Measurements from ENCODE around the gene TEAD1. TPM values are rescaled to one million over a fixed set of nuclear protein-coding genes. Genes with fewer than 3 reads are reported as not detected.

Gene TEAD1
- total RNA-seq, 6 experiments from 2014 or later = 28.3 to 41.5 (median 32.2) TPM

GRCh38 chr11:12628314-12628713 lies 45.9 kb upstream of the TEAD1 start:
- intact Hi-C loops (cut with DNase I) = no loop called here
- no peaks in the 10 kb centered on the region for H3K36me3 ChIP-seq
- H3K27ac ChIP-seq = no peak overlapping the region
- WGBS (ENCODE audit: insufficient coverage, low coverage, low lambda C conversion rate, missing lambda C conversion rate) = 62% methylated on average over 4 of the region's 4 CpGs
- H3K9me3 ChIP-seq = peaks cover 0 to 20% (median 0%) of the 10 kb centered on the region in 4 donors
- ATAC-seq (peak in 3 of 4 donors; percentile 37 to 55 (median 47)), DNase-seq (no peak)
- H3K4me3 ChIP-seq = no peak overlapping the region
- H3K4me1 ChIP-seq = no peaks in the 10 kb centered on the region
- no peaks in the 10 kb centered on the region for H3K27me3 ChIP-seq
- no peak for TF ChIP-seq POLR2A (IDR thresholded peaks at IDR 0.05)
- TF ChIP-seq, protein P1, sequence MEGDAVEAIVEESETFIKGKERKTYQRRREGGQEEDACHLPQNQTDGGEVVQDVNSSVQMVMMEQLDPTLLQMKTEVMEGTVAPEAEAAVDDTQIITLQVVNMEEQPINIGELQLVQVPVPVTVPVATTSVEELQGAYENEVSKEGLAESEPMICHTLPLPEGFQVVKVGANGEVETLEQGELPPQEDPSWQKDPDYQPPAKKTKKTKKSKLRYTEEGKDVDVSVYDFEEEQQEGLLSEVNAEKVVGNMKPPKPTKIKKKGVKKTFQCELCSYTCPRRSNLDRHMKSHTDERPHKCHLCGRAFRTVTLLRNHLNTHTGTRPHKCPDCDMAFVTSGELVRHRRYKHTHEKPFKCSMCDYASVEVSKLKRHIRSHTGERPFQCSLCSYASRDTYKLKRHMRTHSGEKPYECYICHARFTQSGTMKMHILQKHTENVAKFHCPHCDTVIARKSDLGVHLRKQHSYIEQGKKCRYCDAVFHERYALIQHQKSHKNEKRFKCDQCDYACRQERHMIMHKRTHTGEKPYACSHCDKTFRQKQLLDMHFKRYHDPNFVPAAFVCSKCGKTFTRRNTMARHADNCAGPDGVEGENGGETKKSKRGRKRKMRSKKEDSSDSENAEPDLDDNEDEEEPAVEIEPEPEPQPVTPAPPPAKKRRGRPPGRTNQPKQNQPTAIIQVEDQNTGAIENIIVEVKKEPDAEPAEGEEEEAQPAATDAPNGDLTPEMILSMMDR (IDR thresholded peaks at IDR 0.05) = no peak

DNA sequence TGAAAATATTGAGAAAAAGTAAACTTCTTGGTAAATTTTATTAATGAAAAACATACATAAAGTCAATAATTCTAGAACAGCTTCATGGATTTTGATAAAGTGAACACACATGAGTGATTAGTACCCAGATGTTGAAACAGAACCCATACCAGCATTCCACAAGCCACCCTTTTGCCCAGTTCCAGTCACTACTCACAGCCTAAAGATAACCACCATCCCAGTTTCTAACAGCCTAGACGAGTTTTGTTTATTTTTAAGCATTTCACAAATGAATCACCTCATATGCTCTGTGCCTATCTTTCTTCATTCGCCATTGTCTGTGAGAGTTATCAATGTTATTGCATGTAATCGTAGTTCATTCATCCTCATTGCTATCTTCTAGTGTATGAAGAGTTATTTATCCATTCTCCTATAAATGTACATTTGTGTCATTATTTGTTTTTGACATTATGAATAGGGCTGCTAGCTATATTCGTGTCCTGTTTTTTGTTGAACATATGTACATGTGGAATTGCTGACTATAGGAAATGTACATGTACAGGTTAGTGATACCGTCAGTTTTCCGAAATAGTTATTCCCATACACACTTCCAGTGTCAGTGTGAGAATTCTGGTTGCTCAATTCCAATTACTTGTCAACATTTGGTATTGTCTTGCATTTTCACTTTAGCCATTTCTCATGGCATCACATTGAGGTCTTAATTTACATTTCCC lies 44.5 kb upstream of the TEAD1 start:
- no peaks in the 10 kb centered on the region for H3K4me1 ChIP-seq
- ATAC-seq (no peak), DNase-seq (no peak)
- intact Hi-C loops (cut with DNase I) = no loop called here
- no peak overlapping the region for H3K27ac ChIP-seq
- H3K9me3 ChIP-seq = peaks cover 0 to 5% (median 0%) of the 10 kb centered on the region in 4 donors
- 63% methylated on average over 6 of the region's 6 CpGs for WGBS (ENCODE audit: insufficient coverage, low coverage, low lambda C conversion rate, missing lambda C conversion rate)
- H3K4me3 ChIP-seq = no peak overlapping the region
- no peaks in the 10 kb centered on the region for H3K36me3 ChIP-seq
- no peak for TF ChIP-seq POLR2A (IDR thresholded peaks at IDR 0.05)
- TF ChIP-seq, protein P1 (IDR thresholded peaks at IDR 0.05) = no peak
- H3K27me3 ChIP-seq = no peaks in the 10 kb centered on the region

DNA sequence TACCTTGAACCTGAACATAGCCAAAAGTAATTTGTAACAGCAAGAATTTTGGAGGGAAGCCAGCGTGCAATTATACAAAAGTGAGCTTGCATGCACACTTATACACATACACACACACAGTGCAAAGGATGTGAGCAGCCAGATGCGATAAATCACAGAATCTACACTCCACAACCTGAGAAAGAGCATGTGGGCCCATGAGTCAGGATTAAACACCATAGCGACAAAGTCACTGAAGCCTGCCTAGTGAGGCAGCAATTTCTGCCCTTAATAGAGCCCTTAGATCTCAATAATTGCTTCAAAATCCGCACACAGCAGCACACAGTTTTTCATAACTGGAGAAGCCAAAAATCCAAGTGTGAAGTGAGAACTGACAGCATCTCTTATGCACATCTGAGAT lies 42.6 kb upstream of the TEAD1 start:
- intact Hi-C loops (cut with DNase I) = no loop called here
- ATAC-seq = no peak

GRCh38 chr11:12634329-12634728 lies 39.9 kb upstream of the TEAD1 start:
- H3K4me1 ChIP-seq = no peaks in the 10 kb centered on the region
- H3K4me3 ChIP-seq = no peak overlapping the region
- DNase-seq (no peak), ATAC-seq (no peak)
- H3K27me3 ChIP-seq = no peaks in the 10 kb centered on the region
- H3K36me3 ChIP-seq = no peaks in the 10 kb centered on the region
- no peak for TF ChIP-seq POLR2A (IDR thresholded peaks at IDR 0.05)
- TF ChIP-seq, protein P1 (IDR thresholded peaks at IDR 0.05) = no peak
- WGBS (ENCODE audit: insufficient coverage, low coverage, low lambda C conversion rate, missing lambda C conversion rate) = 100% methylated on average over 1 of the region's 1 CpG
- intact Hi-C loops (cut with DNase I) = no loop called here
- H3K27ac ChIP-seq = no peak overlapping the region
- no peaks in the 10 kb centered on the region for H3K9me3 ChIP-seq

More for the DNA sequence above, 42.6 kb upstream of the TEAD1 start:
- DNase-seq = no peak
- H3K36me3 ChIP-seq = no peaks in the 10 kb centered on the region
- no peaks in the 10 kb centered on the region for H3K27me3 ChIP-seq
- H3K9me3 ChIP-seq = no peaks in the 10 kb centered on the region
- no peak overlapping the region for H3K27ac ChIP-seq
- no peaks in the 10 kb centered on the region for H3K4me1 ChIP-seq
- no peak overlapping the region for H3K4me3 ChIP-seq
- TF ChIP-seq, protein P1 (IDR thresholded peaks at IDR 0.05) = no peak
- TF ChIP-seq POLR2A (IDR thresholded peaks at IDR 0.05) = no peak
- no CpG with 5 or more reads among the region's 4 CpGs for WGBS (ENCODE audit: insufficient coverage, low coverage, low lambda C conversion rate, missing lambda C conversion rate)
